ENCODE data around the gene RDH5. TPM values are rescaled to one million over a fixed set of nuclear protein-coding genes. Genes with fewer than 3 reads are reported as not detected.

The RDH5 gene
- total RNA-seq, 4 donors from 2014 or later, result 0.94 to 9.7 (median 6.8) TPM

DNA sequence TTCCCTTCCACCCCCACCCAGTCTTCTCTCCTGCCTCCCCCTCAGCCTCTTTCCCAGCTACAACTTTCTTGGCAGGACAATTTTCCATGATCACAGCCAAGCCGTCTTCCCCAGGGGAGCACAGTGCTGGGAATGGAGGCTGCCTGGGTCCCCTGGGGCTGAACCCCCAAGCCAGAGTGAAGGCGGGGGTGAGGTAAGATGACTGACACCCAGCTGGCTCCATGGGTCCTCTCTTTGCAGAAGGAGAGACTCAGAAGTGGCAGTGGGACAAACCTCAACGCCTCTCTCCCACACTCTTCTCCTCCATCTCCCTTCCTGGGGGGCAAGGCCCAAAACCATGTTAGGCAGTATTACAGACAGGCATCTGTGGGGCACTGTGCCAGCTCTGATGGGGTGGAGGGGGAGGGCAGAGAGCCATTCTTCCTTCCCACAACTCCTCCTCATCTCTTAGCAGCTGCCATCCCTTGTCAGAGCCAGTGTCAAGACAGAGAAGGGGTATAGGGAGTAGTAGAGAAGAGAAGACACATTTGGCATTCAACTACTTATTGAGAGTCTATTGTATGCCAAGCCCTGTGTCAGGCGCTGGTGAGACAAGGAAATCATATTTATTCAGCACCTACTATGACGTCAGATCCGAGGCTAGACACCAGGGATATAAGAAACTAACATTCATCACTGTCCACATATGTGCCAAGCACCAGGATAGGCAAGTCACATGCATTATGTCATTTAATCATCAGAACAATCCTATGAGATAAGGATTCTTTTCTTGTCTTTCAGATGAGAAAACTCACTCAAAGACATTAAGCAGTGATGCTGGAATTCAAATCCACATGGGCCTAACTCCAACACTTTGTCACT lies 16.1 kb upstream of the RDH5 start:
- H3K4me3 ChIP-seq (replicated peaks in 1 of 3), result no peak overlapping the region
- DNase-seq, result no peak
- TF ChIP-seq, protein P1, sequence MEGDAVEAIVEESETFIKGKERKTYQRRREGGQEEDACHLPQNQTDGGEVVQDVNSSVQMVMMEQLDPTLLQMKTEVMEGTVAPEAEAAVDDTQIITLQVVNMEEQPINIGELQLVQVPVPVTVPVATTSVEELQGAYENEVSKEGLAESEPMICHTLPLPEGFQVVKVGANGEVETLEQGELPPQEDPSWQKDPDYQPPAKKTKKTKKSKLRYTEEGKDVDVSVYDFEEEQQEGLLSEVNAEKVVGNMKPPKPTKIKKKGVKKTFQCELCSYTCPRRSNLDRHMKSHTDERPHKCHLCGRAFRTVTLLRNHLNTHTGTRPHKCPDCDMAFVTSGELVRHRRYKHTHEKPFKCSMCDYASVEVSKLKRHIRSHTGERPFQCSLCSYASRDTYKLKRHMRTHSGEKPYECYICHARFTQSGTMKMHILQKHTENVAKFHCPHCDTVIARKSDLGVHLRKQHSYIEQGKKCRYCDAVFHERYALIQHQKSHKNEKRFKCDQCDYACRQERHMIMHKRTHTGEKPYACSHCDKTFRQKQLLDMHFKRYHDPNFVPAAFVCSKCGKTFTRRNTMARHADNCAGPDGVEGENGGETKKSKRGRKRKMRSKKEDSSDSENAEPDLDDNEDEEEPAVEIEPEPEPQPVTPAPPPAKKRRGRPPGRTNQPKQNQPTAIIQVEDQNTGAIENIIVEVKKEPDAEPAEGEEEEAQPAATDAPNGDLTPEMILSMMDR (IDR thresholded peaks at IDR 0.05), result no peak
- TF ChIP-seq POLR2A (IDR thresholded peaks at IDR 0.05), result no peak
- no peak overlapping the region for H3K27ac ChIP-seq
- H3K4me1 ChIP-seq, result peaks cover 9 to 15% of the 10 kb centered on the region in 2 donors
- H3K36me3 ChIP-seq, result no peaks in the 10 kb centered on the region
- WGBS, 2 donors, result 82 to 83% methylated on average over 6 of the region's 6 CpGs
- intact Hi-C loops (cut with DNase I), result no loop called here
- no peaks in the 10 kb centered on the region for H3K27me3 ChIP-seq
- H3K9me3 ChIP-seq, result no peaks in the 10 kb centered on the region

DNA sequence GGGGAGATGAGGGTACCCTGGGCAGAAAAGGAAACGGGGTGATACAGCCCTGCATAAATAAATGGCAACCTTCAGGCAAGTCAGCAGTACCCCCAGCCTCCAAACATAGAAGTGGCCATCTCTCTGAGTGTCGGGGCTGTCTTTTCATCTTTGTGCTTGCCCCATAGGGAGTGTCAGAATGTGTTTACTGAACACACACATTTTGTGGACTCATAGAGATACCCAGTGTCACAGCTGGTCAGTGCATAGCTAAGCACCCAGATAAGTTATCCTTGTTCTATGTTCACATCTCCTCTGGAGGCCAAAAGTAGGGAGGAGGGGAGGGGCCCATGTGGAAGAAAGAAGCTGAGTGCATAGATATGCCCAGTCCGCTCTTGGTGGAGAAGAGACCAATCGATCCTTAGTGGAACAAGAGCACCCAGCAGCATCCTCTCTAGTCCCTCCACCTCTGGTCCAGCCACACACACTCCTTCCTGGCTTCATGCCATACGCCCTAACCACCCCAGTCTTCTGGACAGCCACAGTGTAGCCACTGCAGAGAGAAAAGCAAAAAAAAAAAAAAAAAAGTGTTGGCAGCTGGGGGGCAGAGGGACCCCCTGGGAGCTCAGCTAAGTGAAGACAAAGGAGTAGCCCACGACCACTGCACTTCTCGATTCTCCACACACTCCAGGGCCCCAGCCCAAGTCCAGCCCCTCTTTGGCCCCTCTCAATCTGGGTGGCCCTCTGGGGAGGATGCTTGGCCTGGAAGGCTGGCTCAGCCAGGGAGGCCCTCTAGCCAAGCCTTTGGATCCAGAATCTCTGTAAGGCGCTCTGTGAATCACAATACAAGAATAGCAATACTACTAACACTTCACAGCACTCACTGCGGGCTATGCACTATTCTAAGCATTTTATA lies 15.1 kb upstream of the RDH5 start:
- Histone ChIP-seq H3K27ac (no peak overlapping the region), H3K4me3 (replicated peaks in 1 of 3) (no peak overlapping the region), H3K9me3 (no peaks in the 10 kb centered on the region), H3K27me3 (no peaks in the 10 kb centered on the region), H3K4me1 (peaks cover 9 to 15% of the 10 kb centered on the region in 2 donors), H3K36me3 (no peaks in the 10 kb centered on the region)
- TF ChIP-seq, protein P1 (IDR thresholded peaks at IDR 0.05), result no peak
- no peak for TF ChIP-seq POLR2A (IDR thresholded peaks at IDR 0.05)
- DNase-seq, result no peak
- intact Hi-C loops (cut with DNase I), result no loop called here
- WGBS, 2 donors, result 65 to 76% methylated on average over 9 of the region's 9 CpGs

DNA sequence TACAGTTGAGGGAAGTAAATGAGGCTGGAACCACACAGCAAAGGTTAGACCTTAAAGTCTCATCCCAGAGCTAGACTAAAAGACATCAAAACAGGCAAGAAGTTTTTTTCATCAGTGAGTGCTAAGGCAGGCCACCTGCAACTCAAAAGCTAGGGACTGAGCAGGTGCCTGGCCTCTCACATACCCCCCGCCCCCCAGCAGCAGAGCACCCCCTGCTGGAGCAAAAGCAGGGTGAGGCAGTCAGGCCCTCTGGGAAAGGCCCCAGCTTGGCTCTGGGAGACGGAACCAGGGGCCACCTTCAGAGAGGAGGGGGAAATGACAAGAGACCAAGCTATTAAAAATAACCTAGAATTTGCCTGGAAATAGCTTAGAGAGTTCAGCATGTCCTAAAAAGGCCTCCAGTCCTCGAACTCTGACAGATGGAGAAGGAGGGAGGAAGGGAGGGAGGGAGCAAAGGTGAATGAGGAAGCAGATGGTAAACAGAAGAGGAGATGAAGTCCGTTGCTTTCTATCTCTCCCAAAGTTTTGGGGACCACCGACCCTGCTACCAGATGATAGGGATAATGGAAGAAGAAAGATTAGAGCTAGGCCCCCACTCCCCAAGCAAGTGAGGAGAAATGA lies 14.3 kb upstream of the RDH5 start:
- Histone ChIP-seq H3K27ac (peak overlapping the region in 1 of 3 donors; percentile 17), H3K36me3 (no peaks in the 10 kb centered on the region), H3K4me1 (peaks cover 9 to 15% of the 10 kb centered on the region in 2 donors), H3K4me3 (replicated peaks in 1 of 3) (no peak overlapping the region), H3K27me3 (no peaks in the 10 kb centered on the region), H3K9me3 (no peaks in the 10 kb centered on the region)
- no peak for DNase-seq
- intact Hi-C loops (cut with DNase I), result no loop called here
- TF ChIP-seq, protein P1 (IDR thresholded peaks at IDR 0.05), result no peak
- no peak for TF ChIP-seq POLR2A (IDR thresholded peaks at IDR 0.05)
- WGBS, 2 donors, result 46 to 63% methylated on average over 5 of the region's 5 CpGs

DNA sequence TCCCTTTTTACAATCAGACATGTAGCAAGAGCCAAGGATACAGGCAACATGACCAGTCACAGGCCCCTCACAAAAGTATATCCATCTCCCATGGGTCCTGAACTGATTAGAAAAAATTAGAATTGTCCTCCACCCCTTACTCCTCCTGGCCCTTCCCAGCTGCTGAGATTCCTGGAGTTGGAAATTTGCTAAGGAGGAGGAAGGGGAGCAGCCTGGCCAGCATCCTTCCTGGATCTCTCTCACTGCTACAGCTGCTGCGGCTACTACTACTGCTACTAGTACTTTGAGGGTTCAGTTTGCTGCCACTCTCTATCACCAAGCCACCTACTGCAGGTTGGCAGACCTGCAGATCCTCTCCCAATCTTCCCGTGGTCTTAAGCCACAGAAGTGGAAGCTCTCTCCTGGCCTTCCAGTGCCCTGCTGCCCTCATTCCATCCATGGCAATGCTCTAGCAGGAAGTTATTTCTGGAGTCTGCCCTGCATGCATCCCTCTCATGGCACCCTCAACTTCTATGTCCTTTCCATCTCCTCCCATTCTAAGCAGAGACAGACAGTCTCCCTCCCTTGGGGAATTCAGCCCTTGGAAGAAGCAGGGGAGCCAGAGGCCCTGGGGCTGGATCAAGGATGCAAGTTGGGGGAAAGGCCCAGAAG lies 13.5 kb upstream of the RDH5 start:
- Histone ChIP-seq H3K27me3 (no peaks in the 10 kb centered on the region), H3K36me3 (no peaks in the 10 kb centered on the region), H3K4me3 (replicated peaks in 1 of 3) (peak overlapping the region in 1 of 3 donors; percentile 47), H3K4me1 (peaks cover 9 to 15% of the 10 kb centered on the region in 2 donors), H3K9me3 (no peaks in the 10 kb centered on the region), H3K27ac (peak overlapping the region in 1 of 3 donors; percentile 61)
- no peak for DNase-seq
- WGBS, 2 donors, result 61 to 79% methylated on average over 2 of the region's 2 CpGs
- TF ChIP-seq, protein P1 (IDR thresholded peaks at IDR 0.05), result no peak
- TF ChIP-seq POLR2A (IDR thresholded peaks at IDR 0.05), result no peak
- intact Hi-C loops (cut with DNase I), result no loop called here
